RWPE1 (cell line): ENCODE data around the gene DOCK4.

Source experiments
- CTCF ChIA-PET: fragments of 350-600 bp; sonication (Branson Sonifier 250); formaldehyde crosslinking; extraction: SDS; loops from one replicate; lab custom pipeline; 2021; lab: Yijun Ruan, JAX
- POLR2A ChIA-PET: fragments of 400-600 bp; formaldehyde crosslinking; extraction: SDS; loops from one replicate; lab custom pipeline; 2020; ENCODE audit warnings: antibody characterized with exemption; ENCODE audit not compliant: low non-redundant PET; lab: Yijun Ruan, JAX
- DNase-seq: peaks from one replicate; pipeline ENCODE4 v3.0.0; 2012; ENCODE audit warnings: low spot score
- H3K27ac ChIP-seq: fragments of 450-650 bp; 2 replicates; pipeline ENCODE4 v1.5.1; 2017
- TF ChIP-seq, protein P1 (sequence below): fragments of 450-650 bp; conservative IDR thresholded peaks from 2 replicates; pipeline ENCODE4 v1.5.1; 2017; ENCODE audit warnings: low read depth, mild to moderate bottlenecking

DOCK4 gene

DNA sequence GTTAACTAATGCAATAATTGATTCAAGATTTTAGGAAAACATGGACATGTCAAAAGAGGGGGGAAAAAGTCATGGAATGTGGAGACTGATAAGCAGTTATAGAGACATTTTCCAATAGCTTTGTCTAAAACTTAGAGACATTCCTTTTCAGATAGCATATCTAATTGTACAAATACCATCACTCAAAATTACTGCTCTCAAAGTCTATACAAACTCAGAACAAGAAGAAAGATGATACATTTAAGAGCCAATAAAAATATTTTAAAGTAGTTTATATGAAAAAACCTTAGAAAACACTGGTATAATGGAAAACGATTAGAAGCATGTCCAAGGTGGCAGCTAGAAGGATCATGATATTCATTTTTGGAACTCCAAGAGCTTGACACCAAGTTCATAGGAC lies 146.5 kb downstream of the DOCK4 start:
- ChIA-PET CTCF (interaction anchor here (0.7 kb wide), 1 partner anchor 73 kb away, joined by 4 read pairs; no protein-coding TSS in a partner anchor), POLR2A (no interaction called here)
- TF ChIP-seq, protein P1, sequence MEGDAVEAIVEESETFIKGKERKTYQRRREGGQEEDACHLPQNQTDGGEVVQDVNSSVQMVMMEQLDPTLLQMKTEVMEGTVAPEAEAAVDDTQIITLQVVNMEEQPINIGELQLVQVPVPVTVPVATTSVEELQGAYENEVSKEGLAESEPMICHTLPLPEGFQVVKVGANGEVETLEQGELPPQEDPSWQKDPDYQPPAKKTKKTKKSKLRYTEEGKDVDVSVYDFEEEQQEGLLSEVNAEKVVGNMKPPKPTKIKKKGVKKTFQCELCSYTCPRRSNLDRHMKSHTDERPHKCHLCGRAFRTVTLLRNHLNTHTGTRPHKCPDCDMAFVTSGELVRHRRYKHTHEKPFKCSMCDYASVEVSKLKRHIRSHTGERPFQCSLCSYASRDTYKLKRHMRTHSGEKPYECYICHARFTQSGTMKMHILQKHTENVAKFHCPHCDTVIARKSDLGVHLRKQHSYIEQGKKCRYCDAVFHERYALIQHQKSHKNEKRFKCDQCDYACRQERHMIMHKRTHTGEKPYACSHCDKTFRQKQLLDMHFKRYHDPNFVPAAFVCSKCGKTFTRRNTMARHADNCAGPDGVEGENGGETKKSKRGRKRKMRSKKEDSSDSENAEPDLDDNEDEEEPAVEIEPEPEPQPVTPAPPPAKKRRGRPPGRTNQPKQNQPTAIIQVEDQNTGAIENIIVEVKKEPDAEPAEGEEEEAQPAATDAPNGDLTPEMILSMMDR, result no peak
- no peak for DNase-seq
- H3K27ac ChIP-seq, result no peak overlapping the region

DNA sequence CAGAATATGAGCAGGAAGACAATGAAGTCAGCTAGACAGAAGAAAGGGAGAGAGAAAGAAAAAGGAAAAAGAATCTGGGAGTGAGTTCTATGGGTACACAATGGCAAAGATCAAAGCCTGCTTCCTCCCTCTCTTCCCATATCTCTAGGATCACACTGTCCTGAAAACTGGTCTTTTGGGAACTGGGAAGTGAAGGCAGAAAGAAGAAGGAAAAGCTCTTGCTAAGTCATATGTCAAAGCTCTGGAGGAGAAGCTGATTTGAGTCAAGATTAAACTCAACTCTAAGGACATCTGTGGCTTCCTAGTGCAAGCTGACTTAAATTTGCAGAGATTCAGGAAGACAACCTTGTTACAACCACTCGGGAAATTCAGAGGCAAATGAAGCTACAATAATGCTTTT lies 147.5 kb downstream of the DOCK4 start:
- ChIA-PET CTCF (interaction anchor here (0.7 kb wide), 1 partner anchor 72 kb away, joined by 4 read pairs; no protein-coding TSS in a partner anchor), POLR2A (no interaction called here)
- TF ChIP-seq, protein P1, result no peak
- DNase-seq, result no peak
- H3K27ac ChIP-seq, result no peak overlapping the region

DNA sequence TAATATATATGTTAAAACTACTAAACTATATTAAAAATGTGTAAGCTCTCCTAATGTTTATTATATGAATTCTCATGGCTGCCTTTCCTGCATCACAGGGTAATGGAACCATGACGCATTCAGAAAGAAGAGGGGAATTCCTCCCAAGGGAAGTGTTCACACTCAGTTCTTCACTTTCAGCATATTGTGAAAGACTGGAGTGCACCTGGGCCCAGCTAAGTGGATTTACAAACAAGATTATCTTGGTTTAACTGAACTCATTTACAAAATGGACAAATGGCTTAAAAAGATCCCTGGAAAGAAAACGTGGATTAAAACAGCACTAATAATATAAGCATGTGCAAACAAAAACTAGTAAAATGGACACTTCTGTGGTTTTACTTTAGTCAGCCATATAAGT lies 149.8 kb downstream of the DOCK4 start:
- CTCF ChIA-PET, result interaction anchor here (0.7 kb wide), 1 partner anchor 254 kb away, joined by 4 read pairs; no protein-coding TSS in a partner anchor

DNA sequence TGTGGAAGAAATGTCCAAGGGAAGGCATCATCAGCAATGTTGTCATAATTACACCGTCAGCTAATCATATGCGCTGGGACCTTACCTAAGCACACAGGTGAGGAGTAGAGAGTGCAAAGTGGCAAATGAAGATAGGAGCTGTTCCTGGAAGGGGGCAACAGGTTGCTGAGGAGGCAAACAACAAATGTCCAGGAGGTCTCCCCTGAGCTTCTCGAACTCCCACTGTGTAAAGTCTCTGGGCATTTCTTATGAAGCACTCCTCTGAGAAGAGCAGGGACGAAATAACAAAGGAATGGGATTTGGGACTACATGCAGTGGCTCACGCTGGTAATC lies 152.5 kb downstream of the DOCK4 start:
- POLR2A ChIA-PET, result no interaction called here
- H3K27ac ChIP-seq, result no peak overlapping the region
- CTCF ChIA-PET, result interaction anchor here (0.6 to 0.7 kb wide), 2 partner anchors 36 to 650 kb away, joined by 3 to 4 read pairs; no protein-coding TSS in a partner anchor
- no peak for DNase-seq
- TF ChIP-seq, protein P1, result no peak

More for the DNA sequence above, 149.8 kb downstream of the DOCK4 start:
- peak; percentile 8 for DNase-seq
- TF ChIP-seq, protein P1, result no peak
- H3K27ac ChIP-seq, result no peak overlapping the region
- POLR2A ChIA-PET, result no interaction called here

DNA sequence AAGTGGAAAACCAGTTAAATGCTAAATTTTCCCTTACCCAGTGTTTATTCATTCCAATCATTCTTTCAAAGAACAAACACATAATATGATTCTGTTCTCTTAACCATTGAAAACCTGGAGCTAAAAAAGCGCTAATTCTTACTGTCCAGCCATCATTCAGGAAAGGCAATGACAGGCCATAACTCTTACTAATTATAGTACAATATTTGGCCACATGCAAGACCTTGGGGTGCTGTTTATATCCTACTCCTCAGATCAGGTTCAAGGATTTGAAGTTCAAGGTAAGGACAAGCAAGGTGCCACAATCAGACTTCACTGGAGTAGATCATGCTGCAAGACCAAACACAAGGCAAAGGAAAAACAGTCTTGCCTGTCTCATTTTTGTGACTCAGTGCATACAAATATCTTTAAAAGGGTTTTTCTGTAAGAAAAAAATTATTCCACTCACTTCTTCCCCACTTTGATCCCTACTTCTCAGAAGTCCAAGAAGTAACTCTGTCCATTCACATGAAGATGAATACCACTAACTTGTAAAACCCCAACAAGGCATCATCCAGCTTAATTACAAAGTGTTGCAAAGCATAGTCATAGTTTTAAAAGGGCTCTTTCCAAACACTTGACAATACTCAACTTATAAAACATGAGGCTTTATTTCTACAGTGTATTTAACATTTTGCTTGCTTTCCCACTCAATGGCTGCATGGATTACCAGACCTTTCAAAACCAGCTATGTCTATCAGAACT lies 153.0 kb downstream of the DOCK4 start:
- POLR2A ChIA-PET, result no interaction called here
- H3K27ac ChIP-seq, result no peak overlapping the region
- no peak for DNase-seq
- TF ChIP-seq, protein P1, result no peak
- CTCF ChIA-PET, result interaction anchor here (0.6 to 0.7 kb wide), 2 partner anchors 36 to 650 kb away, joined by 3 to 4 read pairs; no protein-coding TSS in a partner anchor

DNA sequence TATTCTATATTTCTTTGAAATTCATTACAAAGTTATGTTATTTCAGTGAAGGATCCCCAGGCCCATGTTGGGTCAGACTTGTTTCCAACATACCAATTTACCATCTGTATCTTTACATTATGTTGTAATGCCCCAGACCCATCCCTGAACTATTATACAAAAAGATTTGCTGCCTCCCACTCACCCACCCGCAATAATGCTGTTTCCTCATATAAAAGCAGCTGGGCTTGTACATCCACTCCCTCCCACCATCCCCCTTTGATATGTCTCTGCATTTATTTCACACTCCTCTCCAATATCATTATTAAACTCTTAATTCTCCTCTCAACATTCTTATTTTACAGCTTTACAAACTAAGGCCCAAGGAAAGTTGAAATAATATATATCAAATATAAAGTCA lies 153.7 kb downstream of the DOCK4 start:
- POLR2A ChIA-PET, result no interaction called here
- no peak overlapping the region for H3K27ac ChIP-seq
- DNase-seq, result no peak
- CTCF ChIA-PET, result no interaction called here
- TF ChIP-seq, protein P1, result no peak
